Measurements from ENCODE around the gene LDLRAD4.
A peak's percentile ranks its signal among the peaks of the same experiment; 100 is the strongest.

LDLRAD4 gene

DNA sequence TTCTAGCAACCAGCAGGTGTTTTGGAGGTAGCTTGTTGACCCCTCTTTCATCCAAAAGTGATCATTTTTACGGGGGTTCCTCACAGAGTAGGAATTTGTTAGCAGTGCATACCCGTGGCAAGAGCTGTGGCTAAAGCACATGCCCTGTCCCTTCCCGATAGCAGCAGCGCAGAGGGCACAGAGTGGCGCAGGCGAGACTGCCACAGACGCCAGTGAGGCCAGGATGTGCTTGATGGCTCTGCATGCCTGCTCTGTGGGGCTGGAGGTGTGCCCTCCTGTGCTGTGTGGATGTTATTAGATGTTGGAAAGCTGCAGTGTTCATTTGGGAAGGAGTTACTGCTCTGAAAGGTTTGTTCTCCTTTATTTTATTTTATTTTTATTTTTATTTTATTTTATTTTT lies 354.2 kb downstream of the LDLRAD4 start:
- no peak for DNase-seq (ENCODE audit: low read depth in 2 of 2)

GRCh38 chr18:13573750-13574149 lies 355.2 kb downstream of the LDLRAD4 start:
- no peak for DNase-seq (ENCODE audit: low read depth in 2 of 2)

- DNase-seq (ENCODE audit: low read depth in 2 of 2), result no peak
Measured at GRCh38 chr18:13574355-13574754, 355.8 kb downstream of the LDLRAD4 start.

DNA sequence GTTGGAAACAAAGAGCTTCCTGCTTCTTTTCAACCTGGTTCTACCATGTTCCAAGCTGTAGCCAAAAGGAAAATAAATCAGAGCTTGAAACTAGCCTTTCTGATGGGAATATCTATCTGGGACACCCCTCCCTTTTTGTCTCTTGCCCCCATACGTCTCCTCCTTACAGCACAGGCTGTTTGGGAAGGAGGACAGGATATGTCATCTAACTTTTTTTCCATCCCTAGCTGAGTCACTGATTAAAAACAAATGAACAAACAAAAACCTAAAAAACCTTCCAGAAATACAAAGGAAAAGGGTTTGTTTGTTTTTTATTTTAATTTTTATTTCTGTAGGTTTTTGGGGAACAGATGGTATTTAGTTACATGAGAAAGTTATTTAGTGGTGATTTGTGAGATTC lies 356.2 kb downstream of the LDLRAD4 start:
- DNase-seq (ENCODE audit: low read depth in 2 of 2), result no peak

DNA sequence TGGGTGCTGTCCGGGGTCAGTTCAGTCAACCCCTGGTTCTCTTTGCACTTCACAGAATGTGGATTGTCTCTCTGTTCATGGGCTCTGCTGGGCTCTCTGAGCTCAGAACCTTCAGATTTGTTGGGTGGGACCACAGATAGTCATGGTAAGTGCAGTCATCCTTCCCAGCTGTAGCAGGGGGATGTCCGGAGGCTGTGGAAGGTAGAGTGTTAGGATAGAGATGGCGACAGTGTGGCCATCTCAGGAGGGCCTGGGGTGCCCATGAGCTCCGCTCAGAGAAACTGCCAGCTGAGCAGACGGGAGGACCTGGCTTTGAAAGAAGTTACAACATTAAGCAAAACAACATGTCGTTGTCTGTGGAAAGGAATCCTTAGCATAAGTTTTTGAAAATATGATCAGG lies 358.0 kb downstream of the LDLRAD4 start:
- DNase-seq (ENCODE audit: low read depth in 2 of 2), result no peak

- DNase-seq (ENCODE audit: low read depth in 2 of 2), result peak; percentile 4 to 13
Measured at GRCh38 chr18:13577091-13577697, 358.6 kb downstream of the LDLRAD4 start.

- no peak for DNase-seq (ENCODE audit: low read depth in 2 of 2)
Measured at GRCh38 chr18:13577781-13578180, 359.2 kb downstream of the LDLRAD4 start.

DNA sequence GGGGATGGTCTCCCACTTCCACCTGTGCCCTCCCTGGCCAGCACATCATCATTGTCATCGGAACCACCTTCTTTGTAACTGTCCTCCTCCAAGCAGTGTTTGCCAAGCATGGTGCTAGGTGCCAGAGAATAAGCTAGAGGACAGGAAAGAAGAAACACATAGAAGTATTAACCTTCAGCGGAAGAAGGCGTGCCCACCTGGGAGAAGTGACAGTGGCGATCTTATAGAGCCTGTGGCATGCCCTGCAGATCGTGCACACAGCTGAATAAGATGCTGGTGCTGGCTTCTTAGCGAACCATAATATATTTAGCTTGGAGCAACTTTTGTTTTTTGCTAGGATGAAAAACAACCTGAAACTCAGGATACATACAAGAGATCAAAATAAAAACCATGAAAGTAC lies 359.8 kb downstream of the LDLRAD4 start:
- no peak for DNase-seq (ENCODE audit: low read depth in 2 of 2)

GRCh38 chr18:13579874-13580273 lies 361.3 kb downstream of the LDLRAD4 start:
- no peak for DNase-seq (ENCODE audit: low read depth in 2 of 2)

DNA sequence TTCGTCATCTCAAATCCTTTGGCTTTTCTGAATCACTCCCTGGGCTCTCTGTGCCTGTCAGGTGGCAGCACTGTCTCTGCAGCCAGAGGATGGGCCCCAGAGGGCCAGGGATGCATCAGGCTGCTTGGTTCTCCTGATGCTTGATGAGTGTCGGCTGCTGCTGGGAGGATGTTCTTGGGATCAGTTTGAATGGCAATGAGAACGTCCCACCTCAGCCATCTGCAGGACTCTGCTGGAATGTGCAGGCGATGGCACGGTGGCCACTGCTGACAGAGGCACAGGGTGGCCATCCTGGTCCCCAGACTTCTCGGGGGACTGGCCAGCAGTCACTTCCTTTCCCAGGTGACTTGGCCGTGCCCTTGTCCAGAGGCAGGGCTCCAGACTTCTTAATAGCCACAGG lies 361.8 kb downstream of the LDLRAD4 start:
- DNase-seq (ENCODE audit: low read depth in 2 of 2), result no peak

- no peak for DNase-seq (ENCODE audit: low read depth in 2 of 2)
Measured at GRCh38 chr18:13580991-13581390, 362.4 kb downstream of the LDLRAD4 start.

DNA sequence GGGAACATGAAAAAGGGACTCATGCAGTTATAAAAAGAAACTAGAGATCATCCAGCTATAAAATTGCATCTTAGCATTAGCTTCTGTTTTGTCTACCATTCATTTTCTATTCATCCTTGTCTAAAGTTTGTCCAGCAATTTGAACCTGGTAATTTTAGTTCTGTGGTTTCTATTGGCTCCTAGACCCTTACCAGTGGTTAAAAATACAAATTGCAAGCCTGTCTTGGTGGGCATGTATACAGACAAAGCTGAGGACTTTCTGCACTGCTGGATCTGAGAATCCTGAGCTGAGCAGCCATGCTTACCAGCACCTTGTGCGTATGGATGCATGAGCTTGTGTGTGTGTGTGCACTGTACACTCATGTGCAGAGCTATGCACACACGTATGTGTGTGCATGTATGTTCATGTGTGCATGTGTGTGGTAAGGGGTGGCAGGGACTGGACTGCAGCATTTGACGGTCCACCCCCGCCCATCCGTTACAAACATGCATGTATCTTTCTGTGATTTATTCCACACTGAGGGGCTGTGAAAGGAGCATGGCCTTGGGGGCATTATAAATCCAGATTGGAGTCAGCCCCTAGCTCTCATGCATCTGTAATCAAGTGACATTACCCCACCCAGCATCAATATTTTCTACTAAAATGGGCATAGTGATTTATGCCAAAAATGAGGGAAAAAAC lies 363.1 kb downstream of the LDLRAD4 start:
- no peak for DNase-seq (ENCODE audit: low read depth in 2 of 2)

DNA sequence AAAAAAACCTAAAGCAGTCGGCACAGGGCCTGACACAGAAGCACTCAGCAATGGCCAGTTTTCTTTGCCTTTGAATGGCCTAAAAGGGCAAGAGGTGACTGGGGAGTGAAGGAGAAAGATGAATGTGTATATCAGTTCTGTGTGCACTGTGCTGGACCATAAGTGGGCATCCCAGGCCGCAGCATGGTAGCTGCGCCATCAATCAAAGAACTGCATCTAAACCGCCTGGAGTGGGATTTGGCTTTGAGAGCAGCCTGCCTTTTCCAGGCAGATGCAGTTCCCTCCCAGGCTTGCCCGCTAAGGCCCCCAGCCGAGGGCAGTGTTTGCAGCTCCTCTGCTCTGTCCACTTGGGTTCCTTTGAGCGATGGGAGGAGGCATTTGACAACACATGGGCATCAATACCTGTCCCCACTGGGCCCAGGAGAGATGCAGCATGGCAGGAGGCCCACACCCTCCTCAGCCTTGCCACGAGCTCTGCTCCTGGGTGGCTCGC lies 363.7 kb downstream of the LDLRAD4 start:
- DNase-seq (ENCODE audit: low read depth in 2 of 2), result no peak

DNA sequence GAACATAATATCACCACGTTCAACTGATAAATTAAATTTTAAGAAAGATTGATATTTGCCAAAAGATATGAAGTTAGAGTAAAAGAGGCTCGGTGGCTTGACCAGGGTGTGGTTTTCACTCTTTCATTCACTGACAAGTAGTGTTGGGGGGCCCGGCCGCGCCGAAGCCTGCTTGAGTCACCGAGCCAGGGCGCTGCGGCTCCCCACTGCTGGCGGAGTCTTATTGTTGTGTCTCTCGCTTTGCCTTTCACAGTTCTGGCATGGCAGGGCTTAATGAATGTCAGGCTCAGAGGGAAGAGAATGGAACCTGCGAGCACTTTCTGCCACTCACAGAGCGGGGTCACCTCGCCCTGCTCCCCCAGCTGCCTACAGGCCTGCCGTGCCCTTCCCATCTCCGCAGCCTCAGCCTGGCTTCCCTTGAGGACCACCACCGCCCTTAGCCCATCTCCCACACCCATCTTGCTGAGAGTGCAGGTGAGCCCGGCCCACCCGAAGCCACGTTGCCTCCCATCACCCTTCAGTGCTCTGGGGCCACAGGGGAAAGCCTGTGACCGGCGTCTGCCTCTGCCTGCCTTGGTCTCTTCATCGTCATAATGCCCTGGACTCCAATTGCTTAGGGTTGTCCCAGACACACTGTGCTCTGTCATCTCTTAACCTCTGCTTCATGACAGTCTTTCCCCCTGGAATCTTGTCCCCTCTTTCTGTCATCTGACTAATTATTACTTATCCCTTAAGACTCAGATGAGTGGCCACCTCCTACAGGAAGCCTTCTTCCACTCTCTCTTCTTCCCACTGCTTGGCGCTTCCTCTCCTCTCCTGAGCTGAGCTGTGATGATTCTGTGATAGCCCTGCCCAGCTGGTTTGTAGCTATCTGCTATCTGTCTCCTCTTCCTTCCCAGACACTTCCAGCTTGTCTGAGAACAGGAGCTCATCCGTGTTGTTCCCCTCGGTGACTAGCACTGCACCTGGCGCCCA lies 365.3 kb downstream of the LDLRAD4 start:
- DNase-seq (ENCODE audit: low read depth in 2 of 2), result no peak

GRCh38 chr18:13584825-13585224 lies 366.3 kb downstream of the LDLRAD4 start:
- no peak for DNase-seq (ENCODE audit: low read depth in 2 of 2)

- no peak for DNase-seq (ENCODE audit: low read depth in 2 of 2)
Measured at GRCh38 chr18:13585379-13586153, 367.0 kb downstream of the LDLRAD4 start.

DNA sequence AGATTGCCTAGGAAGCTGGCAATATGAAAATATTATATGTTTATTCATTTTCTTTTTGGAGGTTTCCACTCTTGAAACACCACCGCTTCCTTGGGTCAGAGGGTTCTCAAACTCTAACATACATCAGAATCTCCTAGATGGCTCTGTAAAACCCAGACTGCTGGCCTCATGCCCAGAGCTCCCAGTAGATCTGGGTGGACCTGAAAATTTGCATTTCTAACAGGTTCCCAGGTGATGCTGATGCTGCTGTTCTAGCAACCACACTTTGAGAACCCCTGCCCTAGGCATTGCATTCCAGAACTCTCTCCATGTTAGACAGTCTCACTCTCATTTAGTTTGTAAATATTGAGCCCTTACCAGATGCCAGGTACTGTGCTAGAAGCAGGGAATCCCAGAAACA lies 368.4 kb downstream of the LDLRAD4 start:
- DNase-seq (ENCODE audit: low read depth in 2 of 2), result no peak

GRCh38 chr18:13587477-13587876 lies 368.9 kb downstream of the LDLRAD4 start:
- DNase-seq (ENCODE audit: low read depth in 2 of 2), result no peak

DNA sequence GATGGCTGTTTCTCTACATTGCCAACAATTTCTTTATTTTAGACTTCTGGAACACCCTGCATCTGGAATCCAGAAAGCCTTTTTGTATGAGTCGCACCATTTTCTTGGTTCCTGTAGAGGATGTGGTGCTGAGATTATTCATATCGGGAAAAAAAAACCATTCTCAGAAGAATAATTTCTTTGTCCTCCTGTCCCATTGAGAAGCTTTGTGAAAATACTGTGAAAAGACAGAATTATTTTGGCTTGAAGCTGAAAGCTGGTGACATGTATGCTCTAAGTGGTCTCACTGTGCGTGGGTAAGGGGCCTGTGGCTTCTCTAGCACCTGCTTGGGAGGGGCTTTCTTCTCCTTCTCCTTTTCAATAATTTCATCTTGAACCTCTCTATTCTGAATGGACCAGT lies 369.4 kb downstream of the LDLRAD4 start:
- DNase-seq (ENCODE audit: low read depth in 2 of 2), result no peak

- DNase-seq (ENCODE audit: low read depth in 2 of 2), result no peak
Measured at GRCh38 chr18:13589316-13589715, 370.8 kb downstream of the LDLRAD4 start.

GRCh38 chr18:13589943-13590342 lies 371.4 kb downstream of the LDLRAD4 start:
- no peak for DNase-seq (ENCODE audit: low read depth in 2 of 2)

GRCh38 chr18:13592246-13592645 lies 373.7 kb downstream of the LDLRAD4 start:
- DNase-seq (ENCODE audit: low read depth in 2 of 2), result no peak
